ENCODE data around the gene ARHGAP32.
"Not testable (repeated sequence)": the region's sequence is repeated elsewhere in the genome, so short reads cannot be mapped to it uniquely, and the experiment has no call there.

The ARHGAP32 gene

GRCh38 chr11:129034001-129034400, 158.1 kb downstream of the ARHGAP32 start:
- DNase-seq (ENCODE audit: low read depth in 2 of 2) = no peak

GRCh38 chr11:129023968-129024676, 168.0 kb downstream of the ARHGAP32 start:
- no peak for DNase-seq (ENCODE audit: low read depth in 2 of 2)

GRCh38 chr11:129021295-129021694, 170.8 kb downstream of the ARHGAP32 start:
- DNase-seq (ENCODE audit: low read depth in 2 of 2) = no peak

GRCh38 chr11:129018991-129019390, 173.1 kb downstream of the ARHGAP32 start:
- no peak for DNase-seq (ENCODE audit: low read depth in 2 of 2)

- DNase-seq (ENCODE audit: low read depth in 2 of 2) = no peak
These were observed 174.0 kb downstream of the ARHGAP32 start for GRCh38 chr11:129018126-129018525.

GRCh38 chr11:129013737-129014475, 178.2 kb downstream of the ARHGAP32 start:
- no peak for DNase-seq (ENCODE audit: low read depth in 2 of 2)

GRCh38 chr11:129012880-129013279, 179.2 kb downstream of the ARHGAP32 start:
- no peak for DNase-seq (ENCODE audit: low read depth in 2 of 2)

- DNase-seq (ENCODE audit: low read depth in 2 of 2) = no peak
These were observed 186.0 kb downstream of the ARHGAP32 start for GRCh38 chr11:129006161-129006560.

- DNase-seq (ENCODE audit: low read depth in 2 of 2) = not testable (repeated sequence)
These were observed 193.0 kb downstream of the ARHGAP32 start for GRCh38 chr11:128999165-128999564.

- DNase-seq (ENCODE audit: low read depth in 2 of 2) = no peak
These were observed 203.7 kb downstream of the ARHGAP32 start for GRCh38 chr11:128988242-128988970.

- DNase-seq (ENCODE audit: low read depth in 2 of 2) = no peak
These were observed 206.2 kb downstream of the ARHGAP32 start for GRCh38 chr11:128985880-128986279.

- no peak for DNase-seq (ENCODE audit: low read depth in 2 of 2)
These were observed 209.1 kb downstream of the ARHGAP32 start for GRCh38 chr11:128983023-128983422.

- DNase-seq (ENCODE audit: low read depth in 2 of 2) = no peak
These were observed 210.9 kb downstream of the ARHGAP32 start for GRCh38 chr11:128981254-128981653.

- DNase-seq (ENCODE audit: low read depth in 2 of 2) = no peak
These were observed 221.4 kb downstream of the ARHGAP32 start for GRCh38 chr11:128970598-128971190.

- no peak for DNase-seq (ENCODE audit: low read depth in 2 of 2)
These were observed 223.2 kb downstream of the ARHGAP32 start for GRCh38 chr11:128968916-128969315.

GRCh38 chr11:128967578-128967977, 224.5 kb downstream of the ARHGAP32 start:
- no peak for DNase-seq (ENCODE audit: low read depth in 2 of 2)

GRCh38 chr11:128965485-128965884, 226.6 kb downstream of the ARHGAP32 start:
- no peak for DNase-seq (ENCODE audit: low read depth in 2 of 2)

- DNase-seq (ENCODE audit: low read depth in 2 of 2) = no peak
These were observed 227.6 kb downstream of the ARHGAP32 start for GRCh38 chr11:128964463-128964930.

- no peak for DNase-seq (ENCODE audit: low read depth in 2 of 2)
These were observed 228.3 kb downstream of the ARHGAP32 start for GRCh38 chr11:128963744-128964325.

- DNase-seq (ENCODE audit: low read depth in 2 of 2) = no peak
These were observed 229.2 kb downstream of the ARHGAP32 start for GRCh38 chr11:128962896-128963295.

GRCh38 chr11:128961645-128962044, 230.5 kb downstream of the ARHGAP32 start:
- no peak for DNase-seq (ENCODE audit: low read depth in 2 of 2)

- DNase-seq (ENCODE audit: low read depth in 2 of 2) = no peak
These were observed 235.0 kb downstream of the ARHGAP32 start for GRCh38 chr11:128957202-128957482.

Measured in stimulated activated CD4-positive, alpha-beta T cell treated with anti-CD3 and anti-CD28 coated beads, Interleukin-15, amount 100 ng/mL, for 48 hours (primary cell).